SK-N-DZ (cell line): ENCODE measurements around the gene HS6ST3.

ENCODE experiments used
- DNase-seq: peaks from one replicate; pipeline ENCODE4 v3.0.0-alpha.2; 2015; ENCODE audit warnings: low spot score

The HS6ST3 gene

DNA sequence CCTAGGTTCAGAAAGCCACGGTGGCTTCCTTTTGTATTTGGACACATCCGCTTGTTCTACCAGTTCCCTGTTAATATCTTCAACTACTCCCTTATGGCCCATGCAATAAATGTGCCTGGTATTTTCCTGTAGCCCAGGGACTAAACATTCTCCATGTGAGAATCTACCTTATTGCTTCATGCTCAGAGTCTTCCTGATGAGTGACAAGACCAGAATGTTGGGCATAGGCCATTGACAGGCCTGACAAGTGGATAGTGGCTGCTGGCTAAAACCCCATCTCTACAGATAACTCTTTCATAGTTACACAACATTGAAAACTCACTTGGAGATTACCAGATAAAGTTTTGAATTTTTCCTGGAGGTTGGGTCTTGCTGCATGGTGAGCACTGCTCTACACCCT is 449.9 kb downstream of the HS6ST3 start:
- no peak for DNase-seq

DNA sequence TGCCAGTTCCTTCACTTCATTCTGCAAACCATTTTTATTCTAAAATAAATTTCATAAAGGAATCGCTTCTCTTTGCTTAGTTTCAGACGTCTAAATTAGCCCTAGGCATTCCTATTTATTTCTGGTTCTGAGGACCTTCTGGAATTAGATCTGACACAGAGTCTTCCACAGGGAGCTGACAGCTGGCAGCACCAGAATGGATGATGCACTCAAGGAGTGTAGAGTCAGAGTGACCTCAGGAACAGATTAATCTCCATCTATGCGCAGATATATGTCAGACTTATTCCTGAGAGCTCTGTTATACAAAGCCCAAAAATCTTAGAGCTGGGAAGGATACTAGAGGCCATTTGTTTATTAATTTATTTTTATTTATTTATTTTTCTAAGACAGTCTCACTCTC is 450.8 kb downstream of the HS6ST3 start:
- peak; percentile 41 for DNase-seq

DNA sequence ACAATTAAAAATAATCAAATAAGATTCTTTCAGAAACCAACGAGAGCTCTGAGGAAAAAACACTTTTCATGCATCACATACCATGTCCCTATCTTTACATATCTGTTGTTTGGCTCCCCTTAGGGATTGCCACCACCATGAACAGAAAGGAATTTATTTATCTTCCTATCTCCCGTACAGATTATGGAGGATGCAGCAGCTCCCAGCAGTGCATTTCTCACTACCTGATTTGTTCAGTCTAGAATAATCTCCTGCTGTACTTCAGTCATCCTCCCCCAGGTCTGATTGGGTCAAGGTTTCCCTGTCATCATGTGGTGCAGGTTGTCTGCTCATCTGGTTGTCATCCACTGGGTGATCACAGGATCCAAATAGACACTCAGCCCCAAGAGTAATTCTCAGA is 453.1 kb downstream of the HS6ST3 start:
- DNase-seq: peak; percentile 18

DNA sequence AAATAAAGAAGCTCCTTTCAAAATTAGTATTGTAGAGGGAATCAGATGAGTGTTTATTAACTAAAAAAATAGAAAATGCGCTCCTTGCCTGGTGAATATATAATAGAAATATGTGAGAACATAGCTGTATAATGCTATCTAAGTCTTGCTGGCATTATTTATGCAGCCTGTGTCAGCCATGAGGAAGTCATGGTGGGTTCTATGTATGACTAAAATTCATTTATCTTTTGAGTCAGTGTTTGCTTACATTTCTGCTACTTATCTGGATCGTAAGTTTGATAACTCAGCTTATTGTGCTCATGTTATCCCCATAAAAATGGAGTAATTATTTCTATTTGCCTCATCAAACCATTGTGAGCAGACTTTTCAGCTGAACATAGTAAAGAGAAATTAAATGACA is 455.1 kb downstream of the HS6ST3 start:
- no peak for DNase-seq

DNA sequence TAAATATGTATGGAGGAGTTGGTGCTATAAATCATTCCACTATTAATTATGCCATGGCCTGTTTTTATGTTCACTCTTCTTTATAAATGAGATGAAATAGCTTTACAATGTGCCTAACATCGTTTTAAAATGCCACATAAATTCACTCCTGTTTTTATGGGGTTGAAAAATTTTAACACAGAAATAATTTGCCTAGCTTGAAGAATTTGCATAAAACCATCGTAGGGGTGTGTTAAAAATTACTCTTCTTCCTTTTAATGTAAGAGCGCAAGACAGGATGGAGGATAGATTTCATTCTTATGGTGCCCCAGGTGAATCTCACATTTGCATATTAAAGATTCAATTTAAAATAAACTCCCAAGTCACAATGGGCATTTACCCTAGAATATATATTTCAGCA is 456.6 kb downstream of the HS6ST3 start:
- no peak for DNase-seq

DNA sequence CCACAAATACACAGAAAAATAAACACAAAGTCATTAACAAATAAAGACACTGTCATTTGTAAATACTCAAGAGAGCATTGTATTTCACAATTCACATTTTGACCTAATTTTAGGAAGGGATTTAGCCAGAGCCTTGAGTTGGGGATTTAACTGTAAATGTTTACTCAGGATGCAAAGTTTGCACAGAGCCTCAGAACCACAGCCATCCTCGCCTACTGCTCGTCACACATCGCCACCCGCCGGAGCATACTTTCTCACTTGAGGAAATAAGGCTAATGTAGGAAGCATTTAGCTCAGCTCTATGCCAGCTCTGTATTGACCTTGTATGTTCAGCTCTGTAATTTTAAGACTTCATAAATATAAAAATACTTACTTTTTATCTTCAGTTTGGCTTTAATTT is 461.6 kb downstream of the HS6ST3 start:
- no peak for DNase-seq

DNA sequence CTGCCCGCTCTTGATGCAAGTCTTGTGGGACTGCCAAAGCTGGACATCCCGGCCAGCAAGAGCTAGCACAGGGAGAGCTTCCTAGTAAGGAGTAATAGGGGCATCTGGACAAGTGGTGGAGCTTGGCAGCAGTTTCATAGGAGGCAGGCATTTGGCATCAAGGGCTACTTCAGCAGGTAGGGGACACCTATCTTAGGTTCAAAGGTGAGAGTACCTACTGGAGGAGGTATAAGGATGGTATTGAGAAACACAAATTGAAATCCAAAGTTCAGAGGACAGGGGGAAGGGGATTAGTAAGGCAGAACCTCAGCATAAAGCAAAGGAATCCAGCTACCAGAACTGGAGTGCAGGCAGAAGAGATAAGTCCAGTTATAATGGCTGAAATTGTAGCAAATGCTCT is 462.7 kb downstream of the HS6ST3 start:
- DNase-seq: no peak

DNA sequence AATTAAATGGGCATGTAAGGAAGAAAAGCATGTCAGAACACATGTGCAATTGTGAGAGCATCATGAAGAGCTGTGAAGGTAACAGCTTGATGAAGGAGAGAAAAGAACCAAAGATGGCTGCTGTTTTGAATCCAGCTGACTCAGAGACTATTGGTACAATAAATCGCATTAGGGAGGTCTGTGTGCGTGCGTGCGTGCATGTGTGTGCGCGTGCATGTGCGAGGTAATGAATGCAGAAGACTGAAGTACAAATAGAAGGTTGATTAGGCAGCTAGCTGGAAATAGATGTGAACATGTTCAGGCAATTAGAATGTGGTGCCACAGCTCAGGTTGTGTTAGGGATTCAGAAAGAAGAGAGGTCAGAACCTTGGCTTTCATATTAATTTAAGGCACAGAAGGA is 463.9 kb downstream of the HS6ST3 start:
- DNase-seq: no peak

DNA sequence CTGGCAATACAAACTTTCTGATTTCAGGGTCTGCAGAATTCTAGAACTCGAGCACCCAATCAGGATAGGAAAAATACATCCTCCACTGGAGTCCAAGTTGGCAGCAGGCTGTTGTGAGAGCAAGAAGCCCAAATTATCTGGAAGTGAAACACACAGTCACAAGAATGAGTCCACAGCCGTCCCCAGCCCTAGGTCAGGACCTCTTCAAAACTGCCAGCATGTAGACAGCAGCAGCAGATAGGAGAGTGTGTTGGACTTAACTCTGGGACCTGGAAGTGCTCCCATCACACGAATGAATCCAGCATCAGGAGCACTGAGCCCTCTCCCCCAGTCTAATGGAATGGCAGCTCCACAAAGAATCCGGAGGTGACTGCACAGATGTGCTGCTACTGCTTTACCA is 483.7 kb downstream of the HS6ST3 start:
- DNase-seq: no peak

DNA sequence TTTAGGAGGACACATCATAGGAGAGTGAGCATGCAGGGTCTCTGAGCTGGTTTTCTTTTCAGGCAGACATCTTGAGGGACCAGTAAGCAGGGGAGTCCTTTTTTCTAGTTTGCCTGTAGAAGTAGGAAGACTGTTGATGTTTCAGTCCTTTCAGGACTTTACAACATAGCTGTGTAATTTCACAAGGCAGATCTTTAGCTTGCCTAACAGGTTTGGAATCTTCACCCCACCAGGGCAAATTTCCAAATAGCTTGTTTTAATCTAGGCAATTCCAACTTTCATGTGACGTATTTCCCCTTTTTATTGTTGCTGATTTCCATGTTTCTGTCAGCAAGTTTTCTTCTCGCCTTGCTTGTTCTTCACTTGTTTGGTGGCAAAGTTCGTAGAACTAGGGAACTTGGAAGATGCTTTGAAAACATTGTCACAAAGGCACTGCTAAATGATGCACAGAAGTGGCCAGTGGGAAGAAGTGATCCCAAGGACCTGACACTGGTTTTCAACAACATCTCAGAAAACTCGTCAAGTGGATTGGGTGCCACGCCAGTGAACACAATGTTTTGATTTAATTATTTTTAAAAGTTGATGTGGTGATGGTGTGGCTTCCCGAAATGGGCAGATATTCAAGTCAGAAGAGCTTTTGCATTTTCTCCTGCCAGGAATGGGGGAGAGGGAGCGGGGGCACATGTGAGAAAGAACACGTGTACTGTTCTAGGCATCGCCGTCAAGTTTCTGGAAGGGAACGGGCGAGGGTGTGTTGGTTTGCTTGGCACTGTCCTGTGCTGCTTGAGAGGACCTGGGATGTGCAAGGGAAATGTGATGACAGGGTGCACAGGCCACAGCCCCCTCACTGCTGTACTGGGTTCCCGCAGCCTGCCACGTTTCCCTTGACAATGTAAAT is 485.8 kb downstream of the HS6ST3 start:
- no peak for DNase-seq

DNA sequence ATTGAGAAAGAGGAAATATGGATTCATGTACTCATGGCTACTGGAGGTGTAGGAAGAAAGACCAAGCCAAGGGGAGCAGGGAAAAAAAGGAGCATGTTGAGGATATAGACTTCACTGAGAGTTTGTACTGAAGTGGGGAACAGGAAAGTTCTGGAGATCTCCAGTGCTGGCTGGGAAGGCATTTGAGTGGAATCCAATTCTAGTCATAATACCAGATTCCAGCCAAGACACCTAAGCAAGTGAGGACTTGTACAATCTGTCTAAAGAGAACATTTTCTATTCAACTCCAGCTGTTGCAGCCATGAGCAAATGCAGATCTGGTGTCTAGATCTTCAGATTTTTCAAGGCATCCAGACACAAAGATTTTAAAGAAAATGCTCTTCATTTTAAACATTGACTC is 491.8 kb downstream of the HS6ST3 start:
- no peak for DNase-seq

DNA sequence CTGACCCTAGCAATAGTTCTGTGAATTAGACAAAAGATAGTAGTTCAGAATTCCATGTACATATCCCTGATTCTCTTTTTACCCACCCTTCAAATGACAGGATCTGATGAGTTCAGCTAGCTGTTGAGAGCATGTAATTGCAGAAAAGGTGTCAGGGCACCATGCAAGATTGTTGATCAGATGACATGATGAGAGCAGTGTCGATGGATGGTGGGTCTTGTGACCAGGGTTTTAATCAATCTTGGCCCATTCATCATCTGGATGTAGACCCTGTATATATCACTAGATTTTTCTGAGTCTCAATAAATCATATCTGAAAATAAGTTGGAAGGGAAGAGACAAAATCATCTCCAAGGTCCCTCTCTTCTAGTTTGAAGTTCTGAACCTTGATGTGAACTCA is 525.3 kb downstream of the HS6ST3 start:
- no peak for DNase-seq

DNA sequence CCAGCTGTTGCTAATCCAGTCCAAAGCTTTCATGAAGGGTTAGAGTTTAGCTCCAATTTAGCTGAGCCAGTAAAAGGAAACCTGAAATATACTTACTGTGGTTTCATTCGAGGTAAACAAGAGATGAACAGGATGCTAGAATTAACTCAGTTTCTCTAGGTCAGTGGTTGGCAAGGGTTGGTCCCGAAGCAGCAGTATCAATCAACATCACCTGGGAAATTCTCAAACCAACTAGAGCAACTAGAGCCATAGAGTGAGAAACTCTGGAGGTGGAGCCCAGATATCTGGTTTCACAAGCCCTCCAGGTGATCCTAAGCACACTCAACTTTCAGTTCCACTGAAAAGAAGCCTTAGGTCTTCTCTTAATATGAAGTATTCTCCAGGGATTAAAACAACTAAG is 527.6 kb downstream of the HS6ST3 start:
- no peak for DNase-seq

DNA sequence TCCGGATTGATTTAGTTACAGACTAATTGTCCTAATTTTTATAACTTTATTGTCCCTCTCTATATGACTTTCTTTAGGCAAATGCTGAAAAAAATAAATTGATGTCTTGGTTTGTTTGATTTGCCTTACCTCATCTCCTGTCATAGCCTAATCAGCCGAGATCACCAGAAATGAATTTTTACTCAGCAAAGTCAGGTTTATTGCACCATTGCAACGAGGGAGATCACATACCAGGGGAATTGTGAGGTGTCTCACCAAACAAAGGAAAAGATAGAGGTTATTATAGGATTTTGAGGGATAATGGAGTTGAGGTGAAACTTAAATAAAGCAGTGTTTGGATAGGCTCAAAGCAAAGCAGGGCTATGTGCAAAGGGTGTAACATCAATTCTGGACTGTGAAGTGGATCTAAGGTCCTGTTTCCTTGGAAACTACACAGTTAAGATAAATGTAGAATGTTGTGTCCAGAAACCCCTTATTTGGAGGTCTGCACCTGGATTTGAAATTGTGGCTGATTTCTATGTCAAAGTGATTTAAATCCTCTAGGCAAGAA is 531.8 kb downstream of the HS6ST3 start:
- DNase-seq: no peak

DNA sequence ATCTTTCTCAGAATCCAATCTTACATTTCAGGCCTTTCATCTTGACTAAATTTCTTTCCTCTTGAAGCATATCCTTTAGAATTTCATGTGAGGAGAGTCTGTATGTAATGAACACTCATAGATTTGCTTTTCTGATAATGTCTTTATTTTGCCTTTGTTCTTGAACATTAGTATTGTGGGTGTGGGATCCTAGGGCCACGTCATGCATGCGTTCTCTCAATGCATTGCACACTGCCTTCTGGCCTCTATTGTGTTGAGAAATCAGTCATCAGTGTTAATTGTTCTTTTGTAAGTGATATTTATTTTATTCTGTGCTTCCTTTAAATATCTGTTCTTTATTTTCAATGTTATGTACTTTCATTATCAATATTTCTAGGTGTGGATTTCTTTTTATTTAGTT is 539.4 kb downstream of the HS6ST3 start:
- no peak for DNase-seq

DNA sequence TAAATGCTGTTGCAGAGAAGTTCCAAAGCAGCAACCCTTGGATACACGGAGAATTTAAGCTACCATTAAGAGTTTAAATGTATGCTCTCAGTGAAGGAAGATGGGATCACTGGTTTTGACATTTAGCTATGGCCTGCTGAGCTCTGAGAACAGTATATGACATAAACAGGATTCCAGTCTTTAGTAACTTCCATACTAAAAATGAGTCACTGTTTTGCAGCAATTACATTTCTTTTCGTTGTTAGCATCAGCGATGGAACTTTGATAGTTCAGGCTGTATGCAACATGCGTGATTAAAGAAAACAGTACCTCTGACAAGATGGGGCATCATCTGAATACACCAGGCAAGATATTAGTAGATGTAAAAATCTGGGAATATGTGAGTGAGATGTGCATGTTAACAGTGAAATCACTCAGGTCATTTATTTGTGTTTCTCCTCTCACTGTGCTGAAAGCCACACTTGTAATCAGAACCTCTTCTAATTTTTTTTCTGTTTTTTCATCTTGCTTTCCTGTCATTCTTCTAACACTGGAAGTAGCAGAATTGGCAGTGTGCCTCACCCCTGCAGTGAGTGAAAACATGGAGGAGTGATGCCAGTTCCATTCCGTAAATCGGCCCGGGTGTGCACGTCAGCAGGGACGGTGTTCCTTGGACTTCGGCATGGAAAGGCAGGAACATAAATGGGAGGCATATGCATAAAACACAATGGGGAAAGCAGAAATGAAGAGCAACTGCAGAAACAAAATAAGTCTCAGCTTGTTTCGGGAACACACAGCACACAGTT is 542.8 kb downstream of the HS6ST3 start:
- no peak for DNase-seq

DNA sequence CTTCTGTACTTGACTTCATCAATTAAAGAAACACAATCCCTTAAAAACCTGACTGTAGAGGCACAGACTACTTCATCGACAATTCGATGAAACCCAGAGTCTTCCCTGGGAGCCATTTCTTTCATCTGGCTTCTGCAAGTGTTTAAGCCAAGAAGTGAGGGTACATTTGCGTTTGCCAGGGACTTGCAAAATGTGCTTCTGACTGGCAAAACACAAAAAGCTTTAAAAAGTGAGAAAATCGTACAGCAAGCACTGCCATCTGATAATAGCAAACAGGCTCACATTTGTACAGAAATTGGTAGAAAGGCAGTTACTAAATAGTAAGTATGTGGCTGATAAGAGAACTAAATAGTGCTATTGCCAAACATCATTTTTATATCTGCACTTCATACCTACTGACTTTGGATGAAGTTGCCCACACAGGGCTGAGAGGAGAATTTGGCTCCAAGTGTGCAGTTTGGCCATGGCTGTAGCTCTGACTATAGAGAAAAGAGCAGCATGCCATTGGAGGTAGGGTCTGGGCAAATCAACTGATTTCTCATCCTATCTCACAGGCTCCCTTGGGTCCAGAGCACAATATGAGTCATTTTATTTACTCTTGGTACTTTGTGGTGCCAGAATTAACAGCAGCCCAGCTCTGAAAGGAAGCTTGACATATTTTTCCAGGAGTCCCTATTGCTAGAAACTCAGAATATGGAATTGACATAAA is 546.2 kb downstream of the HS6ST3 start:
- no peak for DNase-seq

DNA sequence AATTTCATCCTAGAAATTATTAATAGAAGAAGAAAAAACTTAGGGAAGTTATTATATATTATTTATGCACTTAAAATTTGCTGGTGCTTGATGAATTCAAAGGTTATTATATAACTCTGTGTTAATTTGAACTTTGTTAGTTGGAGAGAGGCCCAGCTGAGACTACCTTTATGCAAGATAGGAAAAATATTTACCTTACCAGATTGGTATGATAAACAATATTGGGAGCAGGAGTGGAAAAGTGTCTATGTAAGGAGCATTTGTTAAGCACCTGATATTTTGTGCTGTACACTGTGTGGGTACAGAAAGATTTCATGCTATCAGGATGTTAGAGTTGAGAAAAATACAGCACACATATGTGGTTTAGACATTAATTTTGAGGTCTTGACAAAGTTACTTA is 547.1 kb downstream of the HS6ST3 start:
- no peak for DNase-seq

DNA sequence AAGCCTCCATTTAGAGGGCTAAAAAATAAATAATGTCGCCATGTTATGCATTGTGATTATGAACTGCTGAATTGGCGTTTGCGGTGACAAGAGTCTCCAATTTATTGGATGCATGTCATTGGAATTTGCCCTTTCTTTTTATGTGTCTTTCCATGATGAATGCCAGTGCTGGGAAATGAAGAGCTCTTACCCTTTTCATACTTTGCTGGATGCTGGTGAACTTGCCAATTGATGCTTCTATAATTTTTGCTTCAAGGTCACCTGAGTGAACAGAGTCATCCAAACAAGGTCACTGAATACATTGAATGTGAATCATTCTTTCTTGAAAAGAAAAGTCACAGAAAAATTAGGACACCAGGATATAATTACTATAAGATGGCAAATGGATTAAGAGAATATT is 556.2 kb downstream of the HS6ST3 start:
- no peak for DNase-seq

DNA sequence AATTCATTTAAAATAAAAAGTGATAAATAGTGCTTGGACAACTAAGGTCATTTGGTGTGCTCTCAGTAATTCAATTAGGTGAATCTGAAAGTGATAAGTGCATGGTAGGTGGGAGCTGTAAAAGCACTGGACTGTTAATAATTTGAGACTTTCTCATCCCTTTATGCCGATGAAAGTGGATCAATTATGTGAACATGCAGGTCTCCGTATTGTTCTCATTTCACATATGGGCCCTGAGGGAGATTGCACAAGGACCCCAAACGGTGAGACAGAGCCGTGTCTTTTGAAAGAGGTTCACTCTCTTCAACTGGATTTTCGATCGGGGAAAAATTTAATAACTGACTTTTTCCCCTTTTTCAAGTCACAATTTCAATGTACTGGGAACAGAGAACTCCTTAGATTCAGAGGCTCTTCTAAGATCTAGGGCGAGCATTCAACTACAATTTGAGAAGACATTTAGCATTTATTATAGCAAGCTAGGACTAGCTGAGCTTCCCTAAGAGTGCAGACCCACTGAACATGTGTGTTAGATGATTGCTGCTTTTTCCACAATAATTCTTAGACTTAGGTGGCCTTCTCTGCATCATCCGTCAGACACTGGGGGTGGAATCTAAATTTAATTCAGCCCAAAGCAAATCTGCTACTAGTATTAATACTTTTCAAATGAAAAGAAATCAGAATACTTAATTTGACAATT is 556.8 kb downstream of the HS6ST3 start:
- DNase-seq: no peak

DNA sequence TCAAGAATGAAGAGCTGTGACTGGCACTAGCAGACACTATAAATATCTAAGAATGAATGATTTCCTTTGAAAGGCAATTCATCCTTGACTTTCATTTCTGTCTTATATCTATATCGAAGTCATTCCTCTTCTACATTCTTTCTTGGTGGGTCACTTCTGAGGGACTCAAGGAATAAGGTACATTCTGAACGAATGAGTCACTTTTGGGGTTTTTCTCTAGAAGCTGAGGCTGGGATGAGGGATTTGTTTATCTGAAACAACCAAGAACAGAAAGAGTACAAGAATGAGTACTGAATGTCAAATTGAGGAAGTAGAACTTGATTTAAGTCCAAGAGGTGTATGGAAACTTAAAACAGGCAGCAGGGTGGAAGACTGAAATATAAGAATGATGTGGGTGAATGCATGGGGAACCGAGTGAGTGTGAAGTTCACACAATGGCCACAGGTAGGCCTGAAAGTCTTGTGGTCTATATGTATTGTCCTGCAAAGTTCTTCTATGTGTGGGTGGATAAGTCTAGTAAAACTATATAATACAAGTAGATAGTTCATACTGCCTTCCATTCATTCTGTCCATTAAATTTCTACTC is 560.5 kb downstream of the HS6ST3 start:
- DNase-seq: no peak
